Prostate gland (tissue), 2 donors: ENCODE results near the gene CA5A. TPM values are rescaled to one million over a fixed set of nuclear protein-coding genes. Genes with fewer than 3 reads are reported as not detected.

Experiments used
- DNase-seq: peaks from one replicate; pipeline ENCODE4 v3.0.0-alpha.2; 2019; ENCODE audit warnings: low spot score
- H3K27ac ChIP-seq, 2 donors: fragments of 200-600 bp; sonication (generic); 2 replicates each; pipeline ENCODE4 v1.5.1; 2017 to 2019
- H3K27me3 ChIP-seq: fragments of 200-600 bp; sonication (generic); replicated peaks from 2 replicates; pipeline ENCODE4 v1.5.1; 2019; ENCODE audit not compliant: insufficient read depth
- H3K36me3 ChIP-seq, 2 donors: fragments of 200-600 bp; sonication (generic); 1 replicate in 1 of 2; 2 replicates in 1 of 2; pipeline versions ENCODE4 v1.5.1 to v1.8.1; 2017 to 2019
- H3K4me1 ChIP-seq: fragments of 200-600 bp; sonication (generic); replicated peaks from 2 replicates; pipeline ENCODE4 v1.5.1; 2019
- H3K4me3 ChIP-seq, 2 donors: fragments of 200-600 bp; sonication (generic); 2 replicates each; pipeline ENCODE4 v1.5.1; 2017 to 2019
- H3K9me3 ChIP-seq: fragments of 200-600 bp; sonication (generic); 2 replicates; pipeline ENCODE4 v1.5.1; 2017
- POLR2A ChIP-seq: fragments of 450-650 bp; IDR thresholded peaks from one replicate; pipeline ENCODE4 v1.6.1; 2016; ENCODE audit warnings: antibody characterized with exemption, mild to moderate bottlenecking
- POLR2AphosphoS5 ChIP-seq: sonication (generic); formaldehyde crosslinking; IDR thresholded peaks from one replicate; pipeline ENCODE4 v1.6.1; 2017; ENCODE audit warnings: antibody characterized with exemption
- WGBS: methylation state at CpG from one replicate; pipeline ENCODE4 v1.1.5; 2018; 5-methylcytosine and 5-hydroxymethylcytosine counted together
- intact Hi-C: fragments of 100-400 bp; cut with DNase I; formaldehyde crosslinking; loops from one replicate; pipeline ENCODE4 v1.14.2; 2022
- total RNA-seq, 2 donors: library from RNA; depleted of rRNA; stranded (reverse); fragments of >200 nt; gene quantifications; one replicate each; pipeline ENCODE4 v1.1.0, GENCODE V29; 2016
- TF ChIP-seq, protein P1 (sequence below), 4 experiments: fragments of 200-600 bp in 2 of 4; fragments of 450-650 bp in 2 of 4; sonication (generic) in 2 of 4; IDR thresholded peaks; 1 replicate in 3 of 4; 2 replicates in 1 of 4; pipeline ENCODE4 v1.5.1; 2016 to 2019; ENCODE audit warnings: antibody characterized with exemption in 4 of 4, mild to moderate bottlenecking in 2 of 4, moderate library complexity in 2 of 4

Gene CA5A
- total RNA-seq, 2 donors from 2014 or later: not detected

DNA sequence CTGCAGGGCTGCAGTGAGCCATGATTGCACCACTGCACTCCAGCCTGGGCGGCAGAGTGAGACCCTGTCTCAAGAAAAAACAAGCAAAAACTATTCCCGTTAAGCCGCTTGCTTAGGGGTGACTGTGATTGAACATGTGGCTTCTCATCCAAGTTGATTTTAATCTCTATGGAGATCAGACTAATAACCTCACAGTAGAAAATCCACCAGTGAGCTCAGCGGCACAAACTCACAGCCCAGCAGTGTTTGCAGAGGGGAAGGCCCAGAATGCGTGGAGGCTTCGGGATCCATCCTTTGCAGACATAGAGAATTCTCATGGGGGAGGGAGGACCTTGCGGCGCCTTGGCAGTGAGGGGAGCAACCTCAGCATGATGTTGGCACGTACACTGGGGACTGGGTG, 22.3 kb upstream of the CA5A start:
- Histone ChIP-seq H3K36me3 (no peaks in the 10 kb centered on the region), H3K9me3 (no peaks in the 10 kb centered on the region), H3K27me3 (no peaks in the 10 kb centered on the region), H3K27ac (no peak overlapping the region), H3K4me3 (no peak overlapping the region), H3K4me1 (peaks cover 3% of the 10 kb centered on the region)
- DNase-seq: no peak
- TF ChIP-seq, protein P1, sequence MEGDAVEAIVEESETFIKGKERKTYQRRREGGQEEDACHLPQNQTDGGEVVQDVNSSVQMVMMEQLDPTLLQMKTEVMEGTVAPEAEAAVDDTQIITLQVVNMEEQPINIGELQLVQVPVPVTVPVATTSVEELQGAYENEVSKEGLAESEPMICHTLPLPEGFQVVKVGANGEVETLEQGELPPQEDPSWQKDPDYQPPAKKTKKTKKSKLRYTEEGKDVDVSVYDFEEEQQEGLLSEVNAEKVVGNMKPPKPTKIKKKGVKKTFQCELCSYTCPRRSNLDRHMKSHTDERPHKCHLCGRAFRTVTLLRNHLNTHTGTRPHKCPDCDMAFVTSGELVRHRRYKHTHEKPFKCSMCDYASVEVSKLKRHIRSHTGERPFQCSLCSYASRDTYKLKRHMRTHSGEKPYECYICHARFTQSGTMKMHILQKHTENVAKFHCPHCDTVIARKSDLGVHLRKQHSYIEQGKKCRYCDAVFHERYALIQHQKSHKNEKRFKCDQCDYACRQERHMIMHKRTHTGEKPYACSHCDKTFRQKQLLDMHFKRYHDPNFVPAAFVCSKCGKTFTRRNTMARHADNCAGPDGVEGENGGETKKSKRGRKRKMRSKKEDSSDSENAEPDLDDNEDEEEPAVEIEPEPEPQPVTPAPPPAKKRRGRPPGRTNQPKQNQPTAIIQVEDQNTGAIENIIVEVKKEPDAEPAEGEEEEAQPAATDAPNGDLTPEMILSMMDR (IDR thresholded peaks at IDR 0.05): no peak
- no peak for TF ChIP-seq POLR2A
- no peak for TF ChIP-seq POLR2AphosphoS5
- 83% methylated on average over 9 of the region's 9 CpGs for WGBS
- intact Hi-C loops: loop anchor here (10.0 kb wide), 1 partner anchor 576 kb away; no protein-coding TSS in a partner anchor

DNA sequence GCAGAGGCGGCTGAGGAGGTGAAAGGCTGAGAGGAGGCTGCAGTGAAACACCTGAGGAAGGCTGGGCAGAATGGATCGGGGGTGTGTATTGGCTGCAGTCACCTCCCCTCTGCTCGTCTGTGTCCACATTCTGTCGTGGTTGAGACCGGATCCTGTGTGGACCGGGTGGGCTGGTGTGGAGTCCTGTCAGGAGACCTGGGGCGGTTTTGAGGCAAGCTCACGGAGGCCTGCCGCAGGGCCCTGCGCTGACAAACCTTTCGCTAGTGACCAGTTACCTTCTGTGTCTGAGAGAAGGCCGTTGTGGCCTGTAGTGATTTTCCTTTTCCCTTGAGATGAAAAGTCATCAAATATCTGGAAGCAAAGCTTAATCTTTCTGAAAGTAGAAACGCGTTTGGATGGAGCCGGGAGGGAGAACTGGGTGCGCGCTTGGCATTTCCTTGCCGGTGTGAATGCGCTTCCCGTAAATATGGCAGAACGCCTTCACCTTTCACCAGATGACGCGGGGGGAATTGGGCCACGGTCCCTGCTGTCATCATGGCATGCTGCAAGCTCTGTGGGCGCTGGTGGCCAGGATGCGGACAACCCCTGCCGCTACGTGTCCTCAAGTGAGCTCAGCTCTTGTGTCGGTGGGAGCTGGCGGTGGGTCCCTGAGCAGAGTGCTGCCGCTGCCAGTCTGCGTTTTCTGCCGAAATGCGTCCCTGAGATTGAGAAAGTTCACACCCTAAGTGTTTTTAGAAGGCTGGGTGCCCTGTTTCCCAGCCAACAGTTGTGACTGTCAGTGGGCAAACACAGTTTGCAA, 21.2 kb upstream of the CA5A start:
- Histone ChIP-seq H3K27ac (no peak overlapping the region), H3K4me1 (peaks cover 6% of the 10 kb centered on the region), H3K9me3 (no peaks in the 10 kb centered on the region), H3K4me3 (no peak overlapping the region), H3K36me3 (no peaks in the 10 kb centered on the region), H3K27me3 (no peaks in the 10 kb centered on the region)
- WGBS: 91% methylated on average over 34 of the region's 34 CpGs
- intact Hi-C loops: loop anchor here (10.0 kb wide), 1 partner anchor 577 kb away; no protein-coding TSS in a partner anchor
- DNase-seq: no peak
- TF ChIP-seq POLR2A: no peak
- TF ChIP-seq POLR2AphosphoS5: no peak
- TF ChIP-seq, protein P1 (IDR thresholded peaks at IDR 0.05): no peak

DNA sequence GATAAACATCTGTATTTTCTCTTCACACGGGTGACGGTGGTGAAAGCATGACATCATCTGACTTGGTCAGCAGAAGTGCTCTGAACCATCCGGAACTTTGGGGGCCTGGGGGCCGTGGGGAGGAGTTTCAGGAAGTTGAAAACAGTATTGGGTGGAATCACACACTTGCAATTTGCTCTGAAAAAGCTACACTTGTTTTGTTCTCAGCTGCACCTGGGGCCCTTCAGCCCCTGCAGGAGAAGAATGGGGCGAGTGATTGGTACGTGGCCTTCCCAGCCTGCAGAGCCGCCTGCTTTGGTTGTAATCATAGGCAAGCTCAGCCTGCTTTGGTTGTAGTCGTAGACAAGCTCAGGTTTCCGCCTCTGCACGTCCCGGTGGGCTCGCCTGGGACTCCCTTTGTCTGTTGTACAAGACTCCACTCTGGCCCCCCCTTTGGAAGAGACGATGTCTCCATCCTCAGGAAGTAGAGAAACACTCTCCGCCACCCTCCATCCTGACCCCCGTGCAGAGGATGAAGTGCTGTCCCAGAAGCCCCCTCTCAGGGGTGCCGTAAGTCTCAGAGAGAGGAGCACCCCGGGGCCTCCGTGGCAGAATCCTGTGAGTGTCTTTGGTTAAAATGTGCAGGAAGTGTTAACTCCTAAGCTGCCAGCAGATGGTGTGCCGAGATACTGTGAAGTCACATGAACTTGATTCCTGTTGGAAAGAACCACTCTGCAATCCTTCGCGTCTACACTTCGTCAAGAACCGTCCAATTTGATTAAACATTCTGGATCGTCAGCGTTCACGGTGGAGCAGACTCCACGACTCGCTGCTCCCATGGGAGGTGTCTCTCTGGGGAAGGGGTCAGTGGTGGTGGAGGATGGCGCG, 20.3 kb upstream of the CA5A start:
- TF ChIP-seq, protein P1 (IDR thresholded peaks at IDR 0.05): peak in 1 of 4 experiments; percentile 7
- TF ChIP-seq POLR2A: no peak
- H3K36me3 ChIP-seq: no peaks in the 10 kb centered on the region
- H3K4me1 ChIP-seq: peaks cover 7% of the 10 kb centered on the region
- no peaks in the 10 kb centered on the region for H3K9me3 ChIP-seq
- H3K4me3 ChIP-seq: no peak overlapping the region
- H3K27me3 ChIP-seq: no peaks in the 10 kb centered on the region
- intact Hi-C loops: loop anchor here (10.0 kb wide), 1 partner anchor 578 kb away; no protein-coding TSS in a partner anchor
- DNase-seq: no peak
- H3K27ac ChIP-seq: no peak overlapping the region
- WGBS: 28% methylated on average over 30 of the region's 30 CpGs

DNA sequence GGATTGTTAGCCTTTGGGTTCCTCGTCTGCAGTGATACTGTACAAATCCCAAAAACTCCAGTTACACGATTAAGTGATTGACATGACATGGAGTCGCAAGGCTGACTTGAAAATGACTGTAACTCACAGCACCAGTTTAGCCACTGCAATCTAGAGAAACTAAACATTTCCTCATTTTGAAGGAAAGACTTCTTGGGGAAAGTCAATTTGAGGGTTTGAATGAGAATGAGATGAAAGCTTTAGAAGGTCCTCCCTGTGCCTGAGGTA, 19.7 kb upstream of the CA5A start:
- Histone ChIP-seq H3K4me1 (peaks cover 7% of the 10 kb centered on the region), H3K27ac (no peak overlapping the region)
- no peak for TF ChIP-seq POLR2AphosphoS5
- TF ChIP-seq POLR2A: no peak
- TF ChIP-seq, protein P1 (IDR thresholded peaks at IDR 0.05): no peak

More for the DNA sequence above, 19.7 kb upstream of the CA5A start:
- 58% methylated on average over 3 of the region's 3 CpGs for WGBS
- intact Hi-C loops: loop anchor here (10.0 kb wide), 1 partner anchor 579 kb away; no protein-coding TSS in a partner anchor
- no peak for DNase-seq
- Histone ChIP-seq H3K4me3 (no peak overlapping the region), H3K9me3 (no peaks in the 10 kb centered on the region), H3K36me3 (no peaks in the 10 kb centered on the region), H3K27me3 (no peaks in the 10 kb centered on the region)
